Measurements from ENCODE around the gene MSRB2.

DNA sequence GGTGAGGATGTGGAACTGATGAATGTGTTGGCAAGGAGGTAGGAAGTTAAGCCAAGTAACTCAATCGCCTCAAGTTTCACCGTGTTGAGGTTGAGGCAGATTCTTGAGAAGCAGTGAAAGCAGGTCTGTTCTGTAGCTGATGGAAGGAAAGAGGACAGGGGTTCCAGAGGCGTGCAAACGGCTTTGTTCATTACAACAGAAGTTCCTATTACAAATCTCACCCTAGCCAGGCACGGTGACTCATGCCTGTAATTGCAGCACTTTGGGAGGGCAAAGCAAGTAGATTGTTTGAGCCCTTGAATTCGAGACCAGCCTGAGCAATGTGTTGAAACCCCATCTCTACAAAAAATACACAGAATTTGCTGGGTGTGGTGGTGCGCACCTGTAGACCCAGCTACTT lies 59.8 kb downstream of the MSRB2 start:
- no peak for TF ChIP-seq POLR2A (IDR thresholded peaks at IDR 0.05; ENCODE audit: low read depth, low read length)
- TF ChIP-seq TAF1 (IDR thresholded peaks at IDR 0.05; ENCODE audit: borderline replicate concordance, low read depth, low read length): no peak
- no peak for TF ChIP-seq POLR2AphosphoS5 (IDR thresholded peaks at IDR 0.05; ENCODE audit: low read depth, low read length)
